Neuronal stem cell (in vitro differentiated cells): Measurements from ENCODE around the gene SGMS2.

ENCODE experiments used
- DNase-seq: peaks from one replicate; pipeline ENCODE4 v3.0.0-alpha.2; 2013; ENCODE audit warnings: low spot score
- H2AFZ ChIP-seq: one replicate; pipeline ENCODE4 v1.6.1; 2013; ENCODE audit warnings: mild to moderate bottlenecking, low read length, inconsistent platforms
- H2AK5ac ChIP-seq: 2 replicates; pipeline ENCODE4 v1.6.1; 2013; ENCODE audit warnings: low read depth, mild to moderate bottlenecking, inconsistent platforms, low read length, moderate library complexity, mixed read lengths
- H2BK120ac ChIP-seq: 2 replicates; pipeline ENCODE4 v1.6.1; 2013; ENCODE audit warnings: low read depth, mild to moderate bottlenecking, inconsistent platforms, low read length, moderate library complexity, mixed read lengths
- H2BK12ac ChIP-seq: one replicate; pipeline ENCODE4 v1.6.1; 2013; ENCODE audit warnings: low read length, inconsistent platforms
- H2BK15ac ChIP-seq: 2 replicates; pipeline ENCODE4 v1.6.1; 2013; ENCODE audit warnings: mild to moderate bottlenecking, low read length, inconsistent platforms, mixed read lengths
- H2BK5ac ChIP-seq: one replicate; pipeline ENCODE4 v1.6.1; 2013; ENCODE audit warnings: inconsistent platforms, mild to moderate bottlenecking, low read length, moderate library complexity
- H3K14ac ChIP-seq: one replicate; pipeline ENCODE4 v1.6.1; 2013; ENCODE audit warnings: low read length, inconsistent platforms
- H3K18ac ChIP-seq: 2 replicates; pipeline ENCODE4 v1.6.1; 2013; ENCODE audit warnings: low read length, inconsistent platforms
- H3K23ac ChIP-seq: 2 replicates; pipeline ENCODE4 v1.6.1; 2013; ENCODE audit warnings: low read depth, mild to moderate bottlenecking, mixed read lengths, low read length, inconsistent platforms; ENCODE audit not compliant: poor library complexity
- H3K27ac ChIP-seq: replicated peaks from 3 replicates; pipeline ENCODE4 v1.5.1; 2013; ENCODE audit warnings: low read length, inconsistent platforms
- H3K27me3 ChIP-seq, 3 experiments: 2 replicates each; pipeline ENCODE4 v1.6.1; 2013; ENCODE audit warnings: low read length in 3 of 3, mild to moderate bottlenecking in 2 of 3, inconsistent platforms in 1 of 3, low read depth in 1 of 3, mixed read lengths in 1 of 3, moderate library complexity in 1 of 3; ENCODE audit not compliant: control insufficient read depth in 3 of 3, insufficient read depth in 3 of 3
- H3K36me3 ChIP-seq, 2 donors: replicated peaks in 1 of 2; 2 replicates each; pipeline ENCODE4 v1.6.1; 2013; ENCODE audit warnings: low read length in 2 of 2; ENCODE audit not compliant: control insufficient read depth in 2 of 2, insufficient read depth in 2 of 2
- H3K4ac ChIP-seq: 2 replicates; pipeline ENCODE4 v1.6.1; 2013; ENCODE audit warnings: inconsistent platforms, mild to moderate bottlenecking, low read length, moderate library complexity
- H3K4me1 ChIP-seq, 2 donors: 1 replicate in 1 of 2; 2 replicates in 1 of 2; pipeline ENCODE4 v1.6.1; 2013; ENCODE audit warnings: low read length in 2 of 2, low read depth in 1 of 2; ENCODE audit not compliant: control insufficient read depth in 2 of 2, insufficient read depth in 1 of 2
- H3K4me2 ChIP-seq: one replicate; pipeline ENCODE4 v1.6.1; 2013; ENCODE audit warnings: mild to moderate bottlenecking, low read length, inconsistent platforms; ENCODE audit not compliant: insufficient read depth, poor library complexity, severe bottlenecking
- H3K4me3 ChIP-seq, 2 donors: 2 replicates each; pipeline ENCODE4 v1.5.1; 2013; ENCODE audit warnings: low read length in 2 of 2, mild to moderate bottlenecking in 2 of 2, inconsistent platforms in 1 of 2, moderate library complexity in 1 of 2
- H3K79me1 ChIP-seq: one replicate; pipeline ENCODE4 v1.6.1; 2013; ENCODE audit warnings: low read depth, mild to moderate bottlenecking, inconsistent platforms, low read length, moderate library complexity
- H3K9ac ChIP-seq: one replicate; pipeline ENCODE4 v1.6.1; 2013; ENCODE audit warnings: mild to moderate bottlenecking, low read depth, low read length, inconsistent platforms; ENCODE audit not compliant: poor library complexity
- H3K9me3 ChIP-seq, 2 donors: replicated peaks in 1 of 2; 2 replicates each; pipeline versions ENCODE3 to v1.6.1; 2013; ENCODE audit warnings: low read length in 2 of 2, mild to moderate bottlenecking in 2 of 2, inconsistent platforms in 1 of 2, low read depth in 1 of 2, mixed read lengths in 1 of 2, moderate library complexity in 1 of 2; ENCODE audit not compliant: control insufficient read depth in 2 of 2, insufficient read depth in 1 of 2
- H4K8ac ChIP-seq: one replicate; pipeline ENCODE4 v1.6.1; 2013; ENCODE audit warnings: low read depth, mild to moderate bottlenecking, inconsistent platforms, low read length, moderate library complexity
- H4K91ac ChIP-seq: one replicate; pipeline ENCODE4 v1.6.1; 2013; ENCODE audit warnings: low read length, low read depth, mild to moderate bottlenecking, inconsistent platforms; ENCODE audit not compliant: poor library complexity
- WGBS, 2 donors: extraction: QIAGEN DNeasy Blood & Tissue Kit; methylation state at CpG; one replicate each; pipeline ENCODE4 v1.1.7; 2013; ENCODE audit warnings: missing lambda C conversion rate in 2 of 2, mixed read lengths in 1 of 2; ENCODE audit not compliant: insufficient read length in 2 of 2, insufficient replicate concordance in 1 of 2; ENCODE audit errors: extremely low coverage in 2 of 2; 5-methylcytosine and 5-hydroxymethylcytosine counted together

The SGMS2 gene

DNA sequence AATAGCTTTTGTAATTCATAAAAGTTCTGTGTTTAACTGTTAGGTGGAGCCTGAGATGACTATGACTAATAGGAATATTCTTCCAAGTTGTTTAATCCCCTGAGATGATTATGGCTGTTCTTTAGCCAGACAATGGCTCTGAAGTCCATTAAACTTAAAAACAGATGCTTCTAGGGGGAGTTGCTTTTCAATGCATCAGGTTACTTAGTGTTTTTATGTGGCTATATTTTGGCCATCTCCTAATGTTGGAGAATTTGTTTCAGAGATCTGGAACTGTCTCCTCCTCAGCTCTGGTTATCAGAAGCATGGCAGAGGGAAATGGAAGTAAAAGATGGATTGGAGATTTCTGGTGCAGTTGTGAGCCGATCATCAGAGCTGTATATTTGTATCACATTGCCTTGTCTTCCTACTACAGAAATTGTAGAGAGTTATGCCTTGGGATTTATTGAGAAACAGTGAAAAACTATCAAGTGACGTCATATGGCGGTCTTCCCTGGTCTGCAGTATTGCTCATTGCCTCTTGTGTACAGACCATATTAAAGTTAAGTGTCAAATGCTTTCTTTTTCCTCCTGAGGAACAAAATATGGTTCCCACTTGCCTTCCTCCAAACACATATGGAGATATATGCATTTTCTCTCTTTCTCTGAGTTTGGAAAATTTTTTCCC, 29.8 kb downstream of the SGMS2 start:
- Histone ChIP-seq H3K36me3 (no peaks in the 10 kb centered on the region), H3K9ac (no peak overlapping the region), H2AK5ac (no peak overlapping the region), H3K27ac (no peak overlapping the region), H2BK15ac (no peak overlapping the region), H2BK12ac (no peak overlapping the region), H2BK5ac (no peak overlapping the region), H3K4me3 (no peak overlapping the region), H2BK120ac (no peak overlapping the region), H2AFZ (no peak overlapping the region), H3K4me1 (peaks cover 0 to 2% of the 10 kb centered on the region in 2 donors), H4K8ac (no peak overlapping the region), H3K4ac (no peak overlapping the region), H3K23ac (no peak overlapping the region), H3K4me2 (no peak overlapping the region), H3K79me1 (no peaks in the 10 kb centered on the region), H3K27me3 (no peaks in the 10 kb centered on the region), H3K14ac (no peak overlapping the region), H4K91ac (no peak overlapping the region), H3K9me3 (no peaks in the 10 kb centered on the region), H3K18ac (no peak overlapping the region)
- no peak for DNase-seq
- no CpG with 5 or more reads among the region's 3 CpGs for WGBS, 2 donors

- H3K9me3 ChIP-seq, result no peaks in the 10 kb centered on the region
- WGBS, 2 donors, result no CpG with 5 or more reads among the region's 3 CpGs
Observed at GRCh38 chr4:107855723-107856122, 31.0 kb downstream of the SGMS2 start.

GRCh38 chr4:107856901-107857300, 32.2 kb downstream of the SGMS2 start:
- no peak for DNase-seq
- H2BK5ac ChIP-seq, result no peak overlapping the region
- no peak overlapping the region for H2BK12ac ChIP-seq
- H3K18ac ChIP-seq, result no peak overlapping the region
- no CpG with 5 or more reads among the region's 1 CpG for WGBS, 2 donors
- no peaks in the 10 kb centered on the region for H3K27me3 ChIP-seq
- H3K4me3 ChIP-seq, result no peak overlapping the region
- H2AK5ac ChIP-seq, result no peak overlapping the region
- H4K91ac ChIP-seq, result no peak overlapping the region
- no peak overlapping the region for H2AFZ ChIP-seq
- no peak overlapping the region for H3K23ac ChIP-seq
- H3K36me3 ChIP-seq, result no peaks in the 10 kb centered on the region
- H4K8ac ChIP-seq, result no peak overlapping the region
- no peak overlapping the region for H3K27ac ChIP-seq
- no peak overlapping the region for H3K4me2 ChIP-seq
- no peak overlapping the region for H3K14ac ChIP-seq
- peaks cover 0 to 2% of the 10 kb centered on the region in 2 donors for H3K4me1 ChIP-seq
- no peak overlapping the region for H3K4ac ChIP-seq
- no peaks in the 10 kb centered on the region for H3K79me1 ChIP-seq
- H2BK15ac ChIP-seq, result no peak overlapping the region
- H3K9me3 ChIP-seq, result no peaks in the 10 kb centered on the region
- no peak overlapping the region for H3K9ac ChIP-seq
- H2BK120ac ChIP-seq, result no peak overlapping the region

More at GRCh38 chr4:107855723-107856122, 31.0 kb downstream of the SGMS2 start:
- Histone ChIP-seq H3K79me1 (no peaks in the 10 kb centered on the region), H3K14ac (no peak overlapping the region), H3K9ac (no peak overlapping the region), H3K4me1 (peaks cover 0 to 2% of the 10 kb centered on the region in 2 donors), H3K4me2 (no peak overlapping the region), H3K36me3 (no peaks in the 10 kb centered on the region), H2BK15ac (no peak overlapping the region), H2BK120ac (no peak overlapping the region), H2BK12ac (no peak overlapping the region), H2AFZ (no peak overlapping the region), H3K27me3 (no peaks in the 10 kb centered on the region), H4K8ac (no peak overlapping the region), H4K91ac (no peak overlapping the region), H3K4ac (no peak overlapping the region), H3K27ac (no peak overlapping the region), H3K23ac (no peak overlapping the region), H3K18ac (no peak overlapping the region), H3K4me3 (no peak overlapping the region), H2BK5ac (no peak overlapping the region), H2AK5ac (no peak overlapping the region)
- no peak for DNase-seq

- Histone ChIP-seq H4K8ac (no peak overlapping the region), H3K27ac (no peak overlapping the region), H2BK15ac (no peak overlapping the region), H3K79me1 (no peaks in the 10 kb centered on the region), H4K91ac (no peak overlapping the region), H3K27me3 (no peaks in the 10 kb centered on the region), H2BK5ac (no peak overlapping the region), H3K4me1 (peaks cover 2% of the 10 kb centered on the region in 2 donors), H2BK120ac (no peak overlapping the region), H3K4me2 (no peak overlapping the region), H2AK5ac (no peak overlapping the region), H3K23ac (no peak overlapping the region), H3K4me3 (no peak overlapping the region), H2AFZ (no peak overlapping the region), H3K4ac (no peak overlapping the region), H3K36me3 (no peaks in the 10 kb centered on the region), H3K9me3 (no peaks in the 10 kb centered on the region), H3K18ac (no peak overlapping the region), H2BK12ac (no peak overlapping the region), H3K14ac (no peak overlapping the region), H3K9ac (no peak overlapping the region)
- no peak for DNase-seq
- no CpG with 5 or more reads among the region's 4 CpGs for whole genome bisulfite sequencing, 2 donors
Observed at GRCh38 chr4:107857741-107858140, 33.0 kb downstream of the SGMS2 start.
